NT2/D1 (cell line): ENCODE results near the gene TUBA4B.

ENCODE experiments used
- YY1 ChIP-seq: IDR thresholded peaks from 2 replicates; pipeline ENCODE4 v1.6.1; 2011; ENCODE audit not compliant: insufficient read length, insufficient read depth
- ZNF274 ChIP-seq: IDR thresholded peaks from 2 replicates; pipeline ENCODE4 v1.6.1; 2011; ENCODE audit warnings: mild to moderate bottlenecking, low read depth, low read length

DNA sequence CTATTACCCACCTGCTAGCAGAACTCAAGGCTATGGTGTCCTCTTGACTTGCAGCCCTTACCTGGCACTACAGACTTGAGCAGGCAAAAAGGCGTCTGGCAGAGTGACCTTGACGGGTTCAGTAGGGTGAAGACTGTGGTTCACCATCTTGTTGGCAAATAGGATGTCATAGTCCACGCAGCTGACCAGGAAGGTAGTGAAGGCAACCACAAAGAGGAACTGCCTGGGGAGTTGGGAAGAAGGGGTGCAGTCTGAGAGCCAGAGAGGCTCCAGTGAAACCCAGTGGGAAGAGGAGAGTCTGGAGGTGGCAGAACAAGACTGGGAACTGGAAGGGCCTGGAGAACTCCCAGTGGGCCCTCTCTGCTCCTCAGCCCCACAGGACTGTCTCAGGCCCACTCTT is 27.7 kb upstream of the TUBA4B start:
- no peak for TF ChIP-seq YY1
- TF ChIP-seq ZNF274, result no peak
